IPS DF 4.7 (cell line): ENCODE data around the gene VEGFA.

Experiments used
- DNase-seq: peaks from one replicate; pipeline ENCODE4 v3.0.0-alpha.2; 2013; ENCODE audit warnings: low spot score; ENCODE audit errors: extremely low read depth

The VEGFA gene

DNA sequence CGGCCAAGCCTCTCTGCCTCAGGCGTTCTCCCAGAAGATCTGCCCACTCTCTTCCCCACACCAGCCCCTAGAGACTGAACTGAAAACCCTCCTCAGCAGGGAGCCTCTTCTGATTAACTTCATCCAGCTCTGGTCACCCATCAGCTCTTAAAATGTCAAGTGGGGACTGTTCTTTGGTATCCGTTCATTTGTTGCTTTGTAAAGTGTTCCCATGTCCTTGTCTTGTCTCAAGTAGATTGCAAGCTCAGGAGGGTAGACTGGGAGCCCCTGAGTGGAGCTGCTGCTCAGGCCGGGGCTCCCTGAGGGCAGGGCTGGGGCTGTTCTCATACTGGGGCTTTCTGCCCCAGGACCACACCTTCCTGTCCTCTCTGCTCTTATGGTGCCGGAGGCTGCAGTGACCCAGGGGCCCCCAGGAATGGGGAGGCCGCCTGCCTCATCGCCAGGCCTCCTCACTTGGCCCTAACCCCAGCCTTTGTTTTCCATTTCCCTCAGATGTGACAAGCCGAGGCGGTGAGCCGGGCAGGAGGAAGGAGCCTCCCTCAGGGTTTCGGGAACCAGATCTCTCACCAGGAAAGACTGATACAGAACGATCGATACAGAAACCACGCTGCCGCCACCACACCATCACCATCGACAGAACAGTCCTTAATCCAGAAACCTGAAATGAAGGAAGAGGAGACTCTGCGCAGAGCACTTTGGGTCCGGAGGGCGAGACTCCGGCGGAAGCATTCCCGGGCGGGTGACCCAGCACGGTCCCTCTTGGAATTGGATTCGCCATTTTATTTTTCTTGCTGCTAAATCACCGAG lies 14.2 kb downstream of the VEGFA start:
- no peak for DNase-seq

DNA sequence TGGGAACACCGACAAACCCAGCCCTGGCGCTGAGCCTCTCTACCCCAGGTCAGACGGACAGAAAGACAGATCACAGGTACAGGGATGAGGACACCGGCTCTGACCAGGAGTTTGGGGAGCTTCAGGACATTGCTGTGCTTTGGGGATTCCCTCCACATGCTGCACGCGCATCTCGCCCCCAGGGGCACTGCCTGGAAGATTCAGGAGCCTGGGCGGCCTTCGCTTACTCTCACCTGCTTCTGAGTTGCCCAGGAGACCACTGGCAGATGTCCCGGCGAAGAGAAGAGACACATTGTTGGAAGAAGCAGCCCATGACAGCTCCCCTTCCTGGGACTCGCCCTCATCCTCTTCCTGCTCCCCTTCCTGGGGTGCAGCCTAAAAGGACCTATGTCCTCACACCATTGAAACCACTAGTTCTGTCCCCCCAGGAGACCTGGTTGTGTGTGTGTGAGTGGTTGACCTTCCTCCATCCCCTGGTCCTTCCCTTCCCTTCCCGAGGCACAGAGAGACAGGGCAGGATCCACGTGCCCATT lies 15.3 kb downstream of the VEGFA start:
- no peak for DNase-seq

DNA sequence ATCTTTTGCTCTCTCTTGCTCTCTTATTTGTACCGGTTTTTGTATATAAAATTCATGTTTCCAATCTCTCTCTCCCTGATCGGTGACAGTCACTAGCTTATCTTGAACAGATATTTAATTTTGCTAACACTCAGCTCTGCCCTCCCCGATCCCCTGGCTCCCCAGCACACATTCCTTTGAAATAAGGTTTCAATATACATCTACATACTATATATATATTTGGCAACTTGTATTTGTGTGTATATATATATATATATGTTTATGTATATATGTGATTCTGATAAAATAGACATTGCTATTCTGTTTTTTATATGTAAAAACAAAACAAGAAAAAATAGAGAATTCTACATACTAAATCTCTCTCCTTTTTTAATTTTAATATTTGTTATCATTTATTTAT lies 15.9 kb downstream of the VEGFA start:
- no peak for DNase-seq

DNA sequence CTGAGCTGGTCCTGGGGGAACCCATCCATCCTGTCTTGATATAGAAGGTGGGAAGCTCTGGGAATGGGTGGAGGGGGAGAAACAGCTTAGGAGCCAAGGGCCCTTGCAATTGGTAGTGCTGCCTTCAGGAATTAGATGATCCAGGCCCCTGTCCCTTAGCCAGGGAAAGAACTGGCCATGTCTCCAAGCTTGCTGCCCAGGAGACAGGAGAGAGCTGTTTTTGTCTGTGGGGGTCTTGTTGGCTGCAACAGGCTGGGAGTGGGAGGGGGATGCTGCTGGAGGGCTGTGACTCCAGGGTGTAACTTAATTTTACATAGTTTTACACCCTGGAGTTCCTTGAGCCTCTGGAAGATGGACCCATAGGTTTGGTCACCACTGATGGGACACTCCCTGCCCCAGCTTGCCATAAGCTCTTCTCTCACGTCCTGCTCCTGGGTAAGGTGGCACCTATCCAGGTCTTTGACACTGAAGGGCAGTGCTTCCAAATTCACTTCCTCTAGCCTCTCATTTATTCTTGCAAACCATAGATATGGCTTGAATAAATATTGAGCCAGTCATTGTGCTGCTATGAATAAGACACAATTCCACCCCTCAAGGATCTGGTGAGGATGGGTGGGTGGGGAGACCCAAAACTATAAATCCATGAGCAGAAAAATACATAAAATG lies 16.8 kb downstream of the VEGFA start:
- no peak for DNase-seq

DNA sequence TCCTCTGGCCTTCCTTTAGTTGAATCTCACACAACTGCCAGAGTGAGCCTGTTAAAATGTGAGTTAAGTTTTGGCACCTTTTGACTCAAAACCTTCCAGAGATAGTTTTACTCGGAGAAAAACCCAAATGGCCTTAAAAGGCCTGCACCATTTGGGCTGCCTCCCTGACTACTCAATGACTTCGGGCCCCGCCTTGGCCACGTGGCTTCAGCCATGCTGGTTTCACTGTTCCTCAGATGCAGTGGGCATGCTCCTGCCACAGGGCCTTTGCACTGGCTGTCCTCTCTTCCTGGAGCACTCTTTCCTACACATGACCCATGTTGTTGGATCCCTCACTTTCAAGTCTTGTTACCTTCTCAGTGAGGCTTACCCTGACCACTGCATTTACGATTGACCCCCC lies 18.3 kb downstream of the VEGFA start:
- DNase-seq: no peak

DNA sequence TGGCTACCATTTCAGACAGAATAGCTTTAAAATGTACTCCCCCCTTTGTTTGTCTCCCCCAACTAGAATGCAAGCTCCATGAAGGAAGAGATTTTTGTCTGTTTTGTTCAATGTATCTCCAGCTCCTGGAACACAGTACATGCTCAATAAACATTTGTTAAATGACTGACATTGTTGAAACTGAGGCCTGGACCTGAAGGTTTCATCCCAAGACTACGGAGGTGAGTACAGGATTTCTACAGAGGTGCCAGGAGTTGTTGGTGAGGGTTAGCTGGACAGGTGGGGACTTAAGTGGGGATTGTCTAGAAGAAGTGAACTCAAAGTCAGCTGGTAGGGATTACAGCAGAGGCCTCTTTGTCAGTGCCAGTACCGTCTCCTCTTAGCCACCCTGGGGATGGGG lies 19.4 kb downstream of the VEGFA start:
- no peak for DNase-seq

DNA sequence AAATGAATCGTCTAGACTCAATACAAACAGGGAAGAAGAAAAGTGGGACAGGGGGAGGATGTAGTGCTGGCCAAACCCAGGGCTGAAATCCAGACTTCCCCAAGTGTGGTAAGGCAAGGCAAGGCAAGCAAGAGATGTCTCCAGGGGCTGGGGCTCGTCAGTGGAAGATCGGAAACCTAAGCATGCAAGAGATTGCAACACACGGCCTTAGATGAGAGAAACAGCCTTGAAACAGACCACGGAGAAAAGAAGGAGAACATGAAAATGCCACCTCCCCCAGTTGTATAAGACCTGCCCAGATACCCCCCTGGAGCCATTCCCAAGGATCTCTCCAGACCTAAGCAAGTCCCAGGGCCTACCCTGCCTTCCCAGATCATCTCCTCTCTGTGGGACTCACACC lies 20.0 kb downstream of the VEGFA start:
- no peak for DNase-seq

DNA sequence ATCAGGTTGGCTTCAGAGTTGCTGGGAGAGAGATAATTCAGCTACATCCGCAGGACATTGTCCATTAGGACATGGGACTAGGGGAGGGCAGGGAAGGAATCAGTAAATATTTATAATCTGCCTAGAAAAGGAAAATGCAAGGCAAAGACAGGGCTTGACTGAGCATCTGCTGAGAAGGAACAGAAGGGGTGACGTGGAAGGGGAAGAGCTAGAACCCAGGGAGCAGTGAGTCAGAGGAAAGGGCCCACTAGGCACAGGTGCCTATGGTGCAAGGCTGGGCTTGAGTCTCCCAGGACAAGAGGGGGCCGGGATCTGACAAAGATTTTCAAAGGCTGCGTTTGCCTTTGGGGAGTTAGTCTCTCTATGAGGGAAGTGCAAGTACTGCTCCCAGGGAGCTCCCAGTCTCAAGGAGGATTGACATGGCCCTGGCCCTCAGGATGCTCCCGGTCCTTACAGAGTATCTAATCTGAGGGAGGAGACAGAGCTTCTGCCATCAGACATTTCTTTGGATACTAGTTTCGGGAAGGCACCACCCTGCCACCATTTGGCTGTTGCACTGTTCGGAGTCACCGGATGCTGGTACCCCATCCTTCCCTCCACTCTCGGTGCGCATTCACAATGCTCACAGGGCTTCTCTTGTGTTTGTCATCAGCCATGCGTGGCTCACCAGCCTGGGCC lies 21.9 kb downstream of the VEGFA start:
- no peak for DNase-seq

DNA sequence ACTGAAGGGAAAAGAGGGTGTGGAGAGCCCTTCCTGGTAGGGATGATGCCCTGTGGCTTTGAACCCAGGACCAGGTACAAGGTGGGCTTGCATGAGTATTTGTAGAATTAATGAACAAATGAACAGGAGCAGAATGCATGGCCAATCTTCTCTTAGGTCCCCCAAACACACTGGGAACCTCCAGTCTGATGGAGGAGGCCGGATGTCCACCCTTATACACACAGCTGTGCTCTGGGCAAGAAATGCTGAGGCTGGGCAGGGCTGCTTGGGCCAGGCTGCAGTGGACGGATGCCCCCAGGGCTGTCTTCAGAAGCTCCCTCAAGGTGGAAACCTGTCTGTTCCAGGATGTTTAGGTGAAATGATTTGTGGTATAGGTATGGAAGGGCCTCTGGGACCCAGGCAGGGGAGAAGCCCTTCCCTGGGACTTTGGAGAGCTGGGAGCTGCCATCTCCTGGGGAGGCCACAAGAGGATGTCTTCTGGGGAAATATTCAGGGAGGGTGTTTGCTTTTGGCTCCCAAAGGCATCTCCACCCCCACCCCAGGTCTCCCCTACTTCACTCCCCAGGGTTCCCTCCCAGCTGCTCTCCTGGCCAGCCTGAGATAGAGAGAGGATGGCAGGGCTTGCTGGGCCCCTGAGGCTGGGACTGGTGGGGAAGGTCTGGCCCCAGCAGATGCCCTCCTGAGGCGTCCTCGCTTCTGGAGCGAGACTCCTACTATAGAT lies 23.3 kb downstream of the VEGFA start:
- no peak for DNase-seq

DNA sequence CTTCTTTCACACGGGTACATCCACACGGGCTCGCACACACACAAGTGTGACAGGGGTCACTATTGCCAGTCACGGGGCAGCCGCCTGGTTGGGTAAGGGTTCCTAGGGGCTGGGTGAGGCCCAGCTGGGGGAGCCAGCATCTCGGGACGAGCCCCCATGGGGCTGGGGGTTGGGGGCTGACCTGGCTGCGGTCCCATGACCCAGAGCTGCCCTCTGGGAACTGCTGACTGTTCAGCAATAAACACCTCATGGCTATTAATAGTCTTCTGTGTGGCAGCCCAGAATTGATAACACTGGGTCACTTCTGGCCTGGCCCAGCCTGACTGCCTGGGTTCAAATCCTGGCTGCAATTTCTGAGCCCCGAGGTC lies 23.8 kb downstream of the VEGFA start:
- no peak for DNase-seq

DNA sequence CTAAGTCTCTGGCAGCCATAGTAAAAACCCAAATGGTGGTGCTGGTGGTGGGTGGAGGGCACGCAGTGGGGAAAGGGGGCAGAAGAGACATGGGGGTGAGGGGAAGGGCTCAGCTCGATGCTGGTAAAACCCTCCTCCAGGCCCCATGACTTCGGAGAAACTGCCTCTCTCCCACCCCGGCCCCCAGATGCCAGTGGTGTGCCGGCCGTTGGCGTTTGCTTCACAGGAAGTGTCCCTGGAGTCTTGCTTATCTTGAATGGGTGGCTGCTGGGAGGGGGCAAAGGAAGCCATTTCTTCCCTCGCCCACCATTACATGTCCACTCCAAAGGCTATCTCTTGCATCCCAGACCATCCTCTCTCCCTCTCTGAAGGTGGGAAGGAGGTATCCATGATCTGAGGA lies 25.4 kb downstream of the VEGFA start:
- DNase-seq: no peak

DNA sequence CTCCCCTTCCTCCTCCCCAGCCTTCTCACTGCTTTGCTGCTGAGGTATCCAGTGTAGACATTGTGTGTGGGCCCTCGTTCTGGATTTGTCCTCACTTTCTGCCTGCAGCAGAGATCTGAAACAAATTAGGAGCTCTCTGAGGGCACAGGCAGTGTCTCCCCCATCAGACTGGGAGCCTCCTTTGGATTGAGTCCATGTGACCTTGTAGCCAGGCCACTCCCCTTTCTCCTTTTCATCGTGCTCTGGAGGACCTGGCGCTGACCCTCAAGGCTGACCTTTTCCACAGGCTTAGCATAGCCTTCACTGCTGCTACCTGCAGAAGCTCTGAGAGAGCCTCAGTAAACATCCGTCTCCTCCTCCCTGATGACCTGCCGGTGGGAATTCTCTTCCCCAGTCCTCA lies 26.2 kb downstream of the VEGFA start:
- DNase-seq: no peak

DNA sequence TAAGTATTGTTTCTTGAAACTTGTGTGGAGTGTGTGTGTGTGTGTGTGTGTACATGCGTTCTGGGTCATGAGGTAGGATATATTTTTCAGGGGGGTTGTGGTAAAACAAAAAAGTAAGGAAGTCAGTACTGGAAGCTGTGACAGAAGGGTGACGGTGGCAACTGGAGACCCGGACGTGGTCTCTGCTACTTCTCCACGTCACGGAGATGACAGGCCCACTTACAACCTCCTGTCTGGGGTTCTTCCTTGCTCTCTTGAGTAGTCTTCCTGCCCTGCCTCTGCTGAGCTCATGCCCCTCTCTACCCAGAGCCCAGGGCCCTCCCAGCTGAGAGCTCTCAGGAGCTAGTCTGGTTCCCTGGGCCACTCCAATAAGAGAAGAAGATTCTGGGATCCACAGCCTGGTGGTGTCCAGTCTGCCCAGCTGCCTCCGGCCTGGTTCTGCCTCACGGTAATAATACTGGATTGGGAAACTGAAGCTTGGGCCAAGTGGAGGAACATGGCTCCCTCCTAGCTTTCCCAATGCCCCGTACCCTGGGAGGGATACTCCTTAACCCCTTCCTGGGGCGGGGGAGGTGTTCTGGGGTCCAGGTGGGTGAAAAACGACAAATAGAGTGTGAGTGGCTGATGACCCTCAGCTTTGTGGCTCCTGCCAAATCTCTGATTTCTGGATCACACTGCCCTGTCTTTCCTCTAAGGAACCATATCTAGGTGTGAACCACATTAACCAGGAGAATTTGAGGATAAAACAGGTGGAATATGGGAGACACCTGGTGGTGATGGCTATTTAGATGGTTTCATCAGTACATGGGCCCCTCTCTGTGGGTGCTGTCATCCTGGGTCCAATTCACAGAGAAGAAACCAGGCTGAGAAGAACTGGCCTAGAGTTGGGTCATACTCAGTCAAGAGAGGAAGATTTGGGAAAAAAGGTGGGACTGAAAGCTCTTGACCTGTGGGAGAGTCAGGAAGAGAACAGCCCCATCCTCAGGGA lies 27.2 kb downstream of the VEGFA start:
- no peak for DNase-seq

DNA sequence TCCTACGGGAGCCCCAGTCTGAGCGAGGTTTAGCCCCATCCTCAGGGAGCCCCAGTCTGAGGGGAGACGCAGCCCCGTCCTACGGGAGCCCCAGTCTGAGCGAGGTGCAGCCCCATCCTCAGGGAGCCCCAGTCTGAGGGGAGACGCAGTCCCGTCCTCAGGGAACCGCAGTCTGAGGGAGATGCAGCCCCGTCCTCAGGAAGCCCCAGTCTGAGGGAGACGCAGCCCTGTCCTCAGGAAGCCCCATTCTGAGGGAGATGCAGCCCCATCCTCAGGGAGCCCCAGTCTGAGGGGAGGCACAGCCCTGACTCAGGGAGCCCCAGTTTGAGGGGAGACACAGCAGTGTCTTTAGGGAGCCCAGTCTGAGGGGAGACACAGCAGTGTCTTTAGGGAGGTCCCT lies 27.9 kb downstream of the VEGFA start:
- no peak for DNase-seq

DNA sequence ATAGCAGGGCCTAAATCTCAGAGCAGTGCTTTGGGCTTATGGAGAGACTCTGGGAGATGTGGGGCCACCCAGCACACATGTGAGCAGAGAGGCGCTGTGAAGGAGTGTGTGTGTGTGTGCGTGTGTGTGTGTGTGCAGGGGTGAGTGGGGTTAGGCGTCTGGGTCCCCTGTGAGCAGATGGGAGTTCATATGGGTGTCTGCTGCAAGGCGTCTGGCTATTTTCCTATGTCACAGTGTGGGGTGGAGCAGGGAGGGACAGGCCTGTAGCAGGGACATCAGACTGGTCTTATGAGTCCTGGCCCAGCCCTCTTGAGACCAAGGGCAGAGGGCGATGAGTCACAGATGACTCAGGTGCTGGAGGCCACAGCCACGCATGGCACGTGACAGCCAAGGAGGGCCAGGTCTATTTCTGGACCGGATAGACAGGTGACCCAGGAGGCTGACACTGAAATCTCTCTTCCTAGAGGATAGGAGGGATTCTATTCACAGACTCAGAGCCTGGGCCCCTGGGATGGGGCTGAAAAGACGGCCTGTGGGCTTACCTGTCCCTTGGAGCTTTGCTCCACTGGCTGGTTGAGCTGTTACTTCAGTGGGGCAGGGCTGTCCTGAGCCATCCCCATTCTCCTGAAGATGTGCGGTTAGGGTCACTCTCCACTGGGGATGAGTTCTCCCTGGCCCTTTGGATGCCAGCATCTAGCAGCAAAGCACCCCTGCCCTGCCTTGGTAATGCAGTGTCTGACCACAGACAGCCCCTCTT lies 28.9 kb downstream of the VEGFA start:
- no peak for DNase-seq

DNA sequence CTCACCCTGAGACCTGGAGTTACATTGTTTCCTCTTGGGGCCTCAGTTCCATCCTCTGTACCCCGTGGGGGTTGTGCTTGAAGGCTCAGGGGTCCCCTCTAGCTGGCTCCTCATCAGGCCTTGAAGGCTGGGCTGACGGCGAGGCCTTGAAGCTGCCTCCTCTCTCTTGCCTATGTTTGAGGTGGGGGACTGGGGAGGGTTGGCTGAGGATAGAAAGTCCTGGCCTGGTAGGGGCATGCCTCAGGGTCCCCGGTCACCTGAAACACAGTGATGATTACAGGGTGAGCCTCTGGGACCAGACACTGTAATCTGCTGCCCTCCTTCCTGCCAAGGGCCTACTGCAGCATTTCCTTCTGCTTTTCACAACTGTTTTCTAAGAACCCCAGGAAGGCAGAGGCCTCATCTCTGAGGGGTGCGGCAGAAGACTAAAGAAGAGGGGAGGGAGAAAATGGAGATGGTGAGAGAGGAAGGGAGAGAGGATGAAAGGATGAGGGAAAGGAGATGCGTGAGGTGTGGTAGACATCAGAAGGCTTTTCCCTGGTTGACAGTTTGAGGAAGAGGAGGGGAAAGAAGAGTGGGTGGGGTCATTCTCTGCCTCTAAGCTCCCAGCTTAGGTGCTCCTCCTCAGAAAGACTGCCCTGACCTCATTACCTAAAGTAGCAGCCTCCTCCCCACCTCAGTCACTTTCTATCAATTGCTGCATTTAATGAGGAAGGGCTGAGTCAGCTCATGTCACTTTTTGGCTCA lies 29.7 kb downstream of the VEGFA start:
- DNase-seq: no peak

DNA sequence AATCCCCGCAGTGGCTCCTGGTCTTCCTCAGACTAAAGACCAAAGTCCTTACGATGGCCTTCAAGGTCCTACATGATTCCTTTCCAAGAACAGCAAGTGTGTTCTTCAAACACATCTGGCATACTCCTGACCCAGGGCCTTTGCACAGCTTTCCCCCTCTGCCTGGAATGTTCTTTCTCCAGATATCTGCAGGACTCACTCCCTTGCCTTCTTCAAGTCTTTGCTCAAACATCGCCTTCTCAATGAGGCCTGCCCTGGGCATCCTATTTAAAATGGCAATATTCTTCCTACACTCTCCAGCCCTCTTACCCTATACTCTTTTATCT lies 30.2 kb downstream of the VEGFA start:
- DNase-seq: no peak

DNA sequence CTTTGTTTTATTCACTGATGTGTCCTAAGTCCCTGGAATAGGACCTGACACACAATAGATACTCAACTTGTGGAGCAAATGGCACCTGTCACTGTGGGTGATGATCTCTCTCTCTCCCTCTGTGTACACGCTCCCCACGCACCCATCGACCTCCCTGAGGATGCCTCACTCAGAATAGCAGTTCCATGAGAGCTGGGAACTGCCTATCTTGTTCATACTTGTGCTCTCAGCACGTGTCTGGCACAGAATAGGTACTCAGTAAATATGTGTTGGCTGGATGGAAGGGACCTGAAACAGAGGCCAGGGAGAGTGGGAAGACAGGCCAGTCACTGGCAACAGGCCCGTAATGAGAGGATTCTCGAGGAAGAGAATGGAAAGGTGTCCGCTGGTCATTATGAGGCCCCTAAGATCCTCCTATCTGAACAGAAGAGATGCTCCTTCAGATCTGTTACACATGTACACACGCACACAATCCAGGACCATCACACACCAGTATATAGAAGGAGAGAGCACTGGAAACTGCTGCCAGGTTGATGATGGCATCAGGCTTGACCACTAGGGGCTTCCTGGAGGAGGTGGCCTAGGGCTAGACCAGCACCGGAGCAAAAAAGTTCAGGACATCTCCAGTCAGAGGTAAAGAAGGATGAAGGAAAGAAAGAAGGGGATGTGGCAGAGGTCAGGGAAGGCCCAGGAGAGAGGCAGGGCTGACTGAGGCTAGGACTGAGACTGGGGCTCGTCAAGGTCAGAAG lies 30.9 kb downstream of the VEGFA start:
- DNase-seq: no peak
